Endometrium (tissue), 2 donors: Measurements from ENCODE around the gene SIAH1.
"Not testable (repeated sequence)": the region's sequence is repeated elsewhere in the genome, so short reads cannot be mapped to it uniquely, and the experiment has no call there.

Experiments used
- FAIRE-seq: peaks from 2 replicates; lab custom pipeline; 2012; peaks lifted over from hg19 to GRCh38; lab: Jason Lieb, UNC
- donor health status: control.
- donor health status: control.

The SIAH1 gene

GRCh38 chr16:48385253-48386150 lies at the start of gene SIAH1:
Gene SIAH1 (minus strand): TSS chr16:48385413. CDS start chr16:48362428, 22,985 bp downstream.
- no peak for FAIRE-seq

DNA sequence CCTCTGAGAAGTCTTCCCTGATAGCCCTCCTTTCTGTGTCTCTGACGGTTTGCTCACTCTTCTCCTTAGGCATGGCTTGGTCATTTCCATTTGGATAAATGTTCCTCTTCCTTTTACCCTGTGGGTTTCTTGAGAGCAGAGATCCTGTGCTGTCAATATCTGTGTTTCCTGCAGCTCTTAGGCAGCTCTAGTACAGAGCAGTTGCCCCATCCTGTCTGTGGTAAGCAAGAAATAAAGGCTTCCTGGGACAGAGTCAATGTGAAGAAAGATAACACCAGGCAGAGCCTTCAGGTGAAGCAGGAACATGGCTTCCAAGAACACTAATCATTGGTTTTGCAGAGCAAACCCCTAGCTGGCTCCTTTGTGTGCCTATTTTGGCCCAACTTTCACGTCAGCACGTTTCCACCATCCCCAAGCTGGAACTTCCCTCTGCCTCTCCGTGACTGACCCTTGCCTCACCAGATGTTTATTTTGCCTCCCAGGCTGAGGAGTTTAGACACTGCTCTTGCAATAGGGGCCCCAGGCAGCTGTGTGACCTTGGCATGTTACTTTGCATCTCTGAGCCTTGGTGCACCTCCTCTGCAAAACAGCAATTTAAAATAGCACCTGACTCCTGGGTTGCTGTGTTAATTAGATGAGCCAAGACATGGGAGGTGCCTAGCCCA lies 49.6 kb upstream of the SIAH1 start:
- FAIRE-seq, result no peak

DNA sequence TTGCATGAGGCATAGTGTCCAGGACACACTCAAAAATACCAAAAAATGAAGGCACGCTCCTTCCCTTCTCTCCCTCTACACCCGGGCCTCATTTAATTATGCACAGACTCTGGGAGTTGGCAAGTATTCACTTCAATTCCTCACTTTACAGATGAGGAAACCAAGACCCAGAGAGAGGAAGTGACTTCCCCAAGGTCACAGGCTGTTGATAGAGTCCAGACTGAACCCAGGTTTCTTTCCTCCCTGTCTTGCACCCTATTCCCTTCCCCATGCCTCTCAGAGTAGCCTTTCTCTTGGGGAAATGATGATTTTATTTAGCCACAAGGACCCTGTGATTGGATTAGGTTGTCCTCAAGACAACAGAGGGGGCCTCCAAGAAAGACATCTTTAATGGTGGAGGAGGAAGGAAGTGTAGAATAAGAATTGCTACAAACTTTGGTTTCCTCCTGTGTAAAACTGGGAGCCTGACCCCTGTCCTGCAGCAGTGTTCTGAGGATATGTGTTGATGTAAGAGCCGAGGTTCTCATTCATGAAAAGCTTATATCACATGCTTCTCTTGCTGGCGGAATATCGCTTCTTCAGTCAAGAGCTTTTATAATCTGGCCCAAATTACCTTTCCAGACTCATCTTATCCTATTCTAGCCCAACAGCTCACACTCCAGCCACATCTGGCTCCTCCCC lies 48.8 kb upstream of the SIAH1 start:
- FAIRE-seq, result no peak

GRCh38 chr16:48433116-48433849 lies 48.1 kb upstream of the SIAH1 start:
- FAIRE-seq, result no peak

GRCh38 chr16:48432136-48432535 lies 46.9 kb upstream of the SIAH1 start:
- no peak for FAIRE-seq

GRCh38 chr16:48430890-48431289 lies 45.7 kb upstream of the SIAH1 start:
- FAIRE-seq, result no peak

DNA sequence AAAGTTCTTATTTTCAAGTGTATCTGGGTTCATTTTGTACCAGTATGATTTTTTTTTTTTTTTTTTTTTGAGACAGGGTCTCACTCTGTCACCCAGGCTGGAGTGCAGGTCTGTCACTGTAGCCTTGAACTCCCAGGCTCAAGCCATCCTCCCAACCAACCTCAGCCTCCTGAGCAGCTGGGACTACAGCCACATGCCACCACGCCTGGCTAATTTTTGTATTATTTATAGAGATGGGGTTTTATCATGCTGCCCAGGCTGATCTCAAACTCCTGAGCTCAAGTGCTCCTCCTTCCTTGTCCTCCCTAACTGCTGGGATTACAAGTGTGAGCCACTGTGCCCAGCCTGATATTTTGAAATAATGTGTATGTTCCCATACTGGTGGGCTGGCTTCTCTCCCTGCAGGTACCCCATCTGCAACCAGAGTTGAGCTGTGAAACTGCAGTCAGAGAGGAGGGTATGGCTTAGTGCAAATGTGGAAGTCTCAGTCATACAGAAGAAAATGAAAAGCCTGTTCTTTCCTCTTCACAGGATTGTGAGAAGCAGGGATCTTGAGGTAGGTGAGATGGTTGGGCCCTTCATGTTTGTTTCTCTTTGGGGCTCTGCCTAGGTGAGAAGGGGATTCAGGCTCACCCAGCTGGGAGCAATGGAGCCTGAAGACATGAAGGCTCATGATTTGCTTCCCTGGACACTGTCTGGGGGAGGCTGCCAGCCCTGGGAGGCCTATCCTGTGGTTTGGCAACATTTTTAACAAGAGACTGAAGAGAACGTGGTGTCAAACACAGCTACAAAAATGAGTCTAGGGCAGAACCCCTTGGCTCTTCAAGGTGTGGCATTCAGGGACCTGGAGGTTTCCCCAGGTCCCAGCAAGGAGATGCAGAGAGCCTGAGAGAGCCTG lies 41.3 kb upstream of the SIAH1 start:
- FAIRE-seq, result no peak

- FAIRE-seq, result no peak
These were observed 37.3 kb upstream of the SIAH1 start for GRCh38 chr16:48422537-48422936.

- FAIRE-seq, result no peak
These were observed 36.5 kb upstream of the SIAH1 start for GRCh38 chr16:48421741-48422140.

GRCh38 chr16:48420437-48420836 lies 35.2 kb upstream of the SIAH1 start:
- FAIRE-seq, result no peak

- FAIRE-seq, result not testable (repeated sequence)
These were observed 31.4 kb upstream of the SIAH1 start for GRCh38 chr16:48416617-48417016.

DNA sequence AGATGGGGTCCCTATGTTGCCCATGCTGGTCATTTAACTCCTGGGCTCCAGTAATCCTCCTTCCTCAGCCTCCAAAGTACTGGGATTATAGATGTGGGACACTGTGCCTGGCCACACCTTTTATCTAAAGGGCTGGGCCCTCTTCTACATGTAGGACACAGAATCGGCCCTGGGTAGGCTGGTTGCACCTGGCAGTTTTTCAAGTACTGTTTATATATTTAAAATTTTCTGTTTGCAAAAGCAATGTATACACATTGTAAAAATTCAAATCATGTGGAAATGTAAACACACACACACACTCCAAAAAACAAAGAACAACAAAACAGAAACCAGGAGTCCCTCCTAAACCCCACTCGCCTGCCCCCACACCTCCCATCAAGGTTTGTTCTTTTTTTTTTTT lies 28.1 kb upstream of the SIAH1 start:
- FAIRE-seq, result no peak

GRCh38 chr16:48409839-48410632 lies 24.8 kb upstream of the SIAH1 start:
- no peak for FAIRE-seq

DNA sequence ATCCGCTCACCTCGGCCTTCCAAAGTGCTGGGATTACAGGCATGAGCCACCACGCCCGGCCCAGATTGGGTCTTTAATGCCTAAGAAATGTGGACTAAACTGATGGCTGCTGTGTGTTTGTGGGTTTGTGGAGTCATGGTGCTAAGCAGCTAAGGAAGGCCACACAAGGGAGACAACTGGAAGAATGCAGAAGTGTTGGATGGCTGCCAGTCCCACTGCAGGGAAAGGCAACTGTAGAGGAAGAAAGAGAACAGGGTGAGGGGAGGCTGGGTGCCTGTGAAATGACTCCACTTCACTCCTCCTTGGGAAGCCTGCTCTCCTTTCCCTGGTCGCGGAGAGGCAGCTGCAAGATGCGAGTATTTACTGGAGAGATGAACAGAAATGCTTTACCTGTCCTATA lies 23.5 kb upstream of the SIAH1 start:
- FAIRE-seq, result no peak

GRCh38 chr16:48405907-48406306 lies 20.7 kb upstream of the SIAH1 start:
- FAIRE-seq, result no peak

GRCh38 chr16:48405153-48405552 lies 19.9 kb upstream of the SIAH1 start:
- FAIRE-seq, result no peak

- not testable (repeated sequence) for FAIRE-seq
These were observed 17.3 kb upstream of the SIAH1 start for GRCh38 chr16:48402547-48402946.

DNA sequence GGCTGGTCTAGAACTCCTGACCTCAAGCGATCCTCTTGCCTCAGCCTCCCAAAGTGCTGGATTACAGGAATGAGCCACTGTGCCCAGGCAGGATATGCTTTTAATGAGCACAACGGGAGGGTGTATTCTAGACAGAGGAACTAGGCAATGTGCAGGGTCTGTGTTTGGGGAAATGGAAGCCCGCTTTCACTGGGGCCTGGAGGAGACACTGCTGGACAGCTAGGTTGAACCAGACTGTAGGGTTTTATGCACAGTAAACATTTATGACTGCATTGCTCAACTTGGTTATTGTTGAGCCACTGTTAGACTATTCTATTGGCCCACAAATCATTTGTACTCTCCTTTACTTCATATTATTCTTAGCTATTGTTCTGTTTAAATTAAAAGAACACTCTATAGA lies 10.2 kb upstream of the SIAH1 start:
- FAIRE-seq, result no peak

GRCh38 chr16:48394355-48394703 lies 9.1 kb upstream of the SIAH1 start:
- FAIRE-seq, result no peak
